ENCODE measurements around the gene GAK. TPM values are rescaled to one million over a fixed set of nuclear protein-coding genes. Genes with fewer than 3 reads are reported as not detected.
A peak's percentile ranks its signal among the peaks of the same experiment; 100 is the strongest.

The GAK gene
- total RNA-seq, 1 donor from 2014 or later: 116 TPM

- no peak overlapping the region for H3K27ac Mint-ChIP-seq
- no peaks in the 10 kb centered on the region for H3K4me1 Mint-ChIP-seq (ENCODE audit: low read depth)
- no peaks in the 10 kb centered on the region for H3K27me3 Mint-ChIP-seq
- no peak for DNase-seq (ENCODE audit: low spot score, unreplicated experiment)
- H3K4me3 Mint-ChIP-seq (ENCODE audit: low read depth): no peak overlapping the region
- H3K9me3 Mint-ChIP-seq (ENCODE audit: low read depth): no peaks in the 10 kb centered on the region
- TF ChIP-seq CTCF (IDR thresholded peaks at IDR 0.05; ENCODE audit: unreplicated experiment): peak; percentile 29
- H3K36me3 Mint-ChIP-seq (ENCODE audit: insufficient read depth): peaks cover 14% of the 10 kb centered on the region
These were observed 55.3 kb downstream of the GAK start for GRCh38 chr4:876780-877179.

- Mint-ChIP-seq H3K4me3 (ENCODE audit: low read depth) (no peak overlapping the region), H3K27ac (no peak overlapping the region), H3K9me3 (ENCODE audit: low read depth) (no peaks in the 10 kb centered on the region), H3K4me1 (ENCODE audit: low read depth) (no peaks in the 10 kb centered on the region), H3K36me3 (ENCODE audit: insufficient read depth) (peaks cover 14% of the 10 kb centered on the region), H3K27me3 (no peaks in the 10 kb centered on the region)
- no peak for DNase-seq (ENCODE audit: low spot score, unreplicated experiment)
- TF ChIP-seq CTCF (IDR thresholded peaks at IDR 0.05; ENCODE audit: unreplicated experiment): no peak
These were observed 56.2 kb downstream of the GAK start for GRCh38 chr4:875818-876423.

- no peak overlapping the region for H3K27ac Mint-ChIP-seq
- DNase-seq (ENCODE audit: low spot score, unreplicated experiment): no peak
- peaks cover 16% of the 10 kb centered on the region for H3K36me3 Mint-ChIP-seq (ENCODE audit: insufficient read depth)
- TF ChIP-seq CTCF (IDR thresholded peaks at IDR 0.05; ENCODE audit: unreplicated experiment): no peak
- no peaks in the 10 kb centered on the region for H3K4me1 Mint-ChIP-seq (ENCODE audit: low read depth)
- no peaks in the 10 kb centered on the region for H3K27me3 Mint-ChIP-seq
- H3K9me3 Mint-ChIP-seq (ENCODE audit: low read depth): no peaks in the 10 kb centered on the region
- H3K4me3 Mint-ChIP-seq (ENCODE audit: low read depth): no peak overlapping the region
These were observed 56.9 kb downstream of the GAK start for GRCh38 chr4:874971-875817.

GRCh38 chr4:874056-874455 lies 58.1 kb downstream of the GAK start:
- no peak overlapping the region for H3K27ac Mint-ChIP-seq
- H3K4me1 Mint-ChIP-seq (ENCODE audit: low read depth): no peaks in the 10 kb centered on the region
- H3K9me3 Mint-ChIP-seq (ENCODE audit: low read depth): no peaks in the 10 kb centered on the region
- no peak overlapping the region for H3K4me3 Mint-ChIP-seq (ENCODE audit: low read depth)
- H3K27me3 Mint-ChIP-seq: no peaks in the 10 kb centered on the region
- H3K36me3 Mint-ChIP-seq (ENCODE audit: insufficient read depth): peaks cover 16% of the 10 kb centered on the region
- DNase-seq (ENCODE audit: low spot score, unreplicated experiment): no peak
- no peak for TF ChIP-seq CTCF (IDR thresholded peaks at IDR 0.05; ENCODE audit: unreplicated experiment)

- H3K27ac Mint-ChIP-seq: no peak overlapping the region
These were observed 59.7 kb downstream of the GAK start for GRCh38 chr4:872241-872981.

More at GRCh38 chr4:872241-872981, 59.7 kb downstream of the GAK start:
- Mint-ChIP-seq H3K4me1 (ENCODE audit: low read depth) (no peaks in the 10 kb centered on the region), H3K4me3 (ENCODE audit: low read depth) (no peak overlapping the region), H3K9me3 (ENCODE audit: low read depth) (no peaks in the 10 kb centered on the region), H3K27me3 (no peaks in the 10 kb centered on the region), H3K36me3 (ENCODE audit: insufficient read depth) (peaks cover 14% of the 10 kb centered on the region)
- no peak for DNase-seq (ENCODE audit: low spot score, unreplicated experiment)
- TF ChIP-seq CTCF (IDR thresholded peaks at IDR 0.05; ENCODE audit: unreplicated experiment): no peak

Measured in progenitor cell of endocrine pancreas (in vitro differentiated cells).